Right lobe of liver (tissue), 6 donors: Measurements from ENCODE around the gene PLXNA2. TPM values are rescaled to one million over a fixed set of nuclear protein-coding genes. Genes with fewer than 3 reads are reported as not detected.
A peak's percentile ranks its signal among the peaks of the same experiment; 100 is the strongest.

ENCODE experiments used
- ATAC-seq, 4 donors: fragments of 200-7000 bp; cut with Tn5 transposase; one replicate each; pipeline ENCODE4 v1.9.1; 2020; ENCODE audit warnings: mild to moderate bottlenecking in 4 of 4, moderate library complexity in 4 of 4
- DNase-seq, 3 donors: peaks; one replicate each; pipeline ENCODE4 v3.0.0-alpha.2; 2020
- H3K27ac ChIP-seq, 3 donors: fragments of 200-600 bp; one replicate each; pipeline ENCODE4 v1.8.0; 2022
- H3K27me3 ChIP-seq, 2 donors: fragments of 200-600 bp; one replicate each; pipeline ENCODE4 v1.8.0; 2022
- H3K36me3 ChIP-seq, 4 donors: fragments of 200-600 bp; sonication (generic) in 1 of 4; one replicate each; pipeline versions ENCODE4 v1.5.1 to v1.8.0; 2017 to 2022; ENCODE audit warnings: control low read depth in 1 of 4
- H3K4me1 ChIP-seq, 4 donors: fragments of 200-600 bp; sonication (generic) in 1 of 4; one replicate each; pipeline versions ENCODE4 v1.5.1 to v1.8.0; 2017 to 2022; ENCODE audit warnings: control low read depth in 1 of 4
- H3K4me3 ChIP-seq, 3 donors: fragments of 200-600 bp; one replicate each; pipeline ENCODE4 v1.8.0; 2022
- H3K9me3 ChIP-seq, 4 donors: fragments of 200-600 bp; sonication (generic) in 1 of 4; one replicate each; pipeline versions ENCODE4 v1.5.1 to v1.8.0; 2017 to 2022; ENCODE audit warnings: control low read depth in 1 of 4
- CTCF ChIP-seq, 4 donors: fragments of 200-600 bp in 3 of 4; fragments of 450-650 bp in 1 of 4; IDR thresholded peaks; one replicate each; pipeline versions ENCODE4 v1.5.1 to v1.8.0; 2016 to 2022; ENCODE audit warnings: antibody characterized with exemption in 4 of 4, mild to moderate bottlenecking in 2 of 4
- POLR2A ChIP-seq: fragments of 450-650 bp; IDR thresholded peaks from one replicate; pipeline ENCODE4 v1.6.1; 2017; ENCODE audit warnings: antibody characterized with exemption, mild to moderate bottlenecking
- WGBS: methylation state at CpG from one replicate; pipeline ENCODE4 v1.1.6; 2018; ENCODE audit warnings: low coverage, low lambda C conversion rate; ENCODE audit not compliant: insufficient coverage; ENCODE audit errors: missing lambda C conversion rate; 5-methylcytosine and 5-hydroxymethylcytosine counted together
- intact Hi-C, 2 donors: fragments of 100-400 bp; cut with DNase I; formaldehyde crosslinking; loops; one replicate each; pipeline versions ENCODE4 v1.11.2 to v1.14.1; 2022
- total RNA-seq, 6 experiments: library from RNA; depleted of rRNA in 2 of 6; stranded (reverse); fragments of >200 nt in 2 of 6; fragmentation: NEBNext Ultra II Directional in 3 of 6; extraction: Animal tissue kit (Norgen Biotek cat#: 25700) in 3 of 6; gene quantifications; one replicate each; pipeline versions ENCODE4 v1.1.0 to v1.2.4, GENCODE V29; 2016 to 2023
- donor health status: DM: no; HTN: yes; CAD: no.
- donor health status: DM: no; HTN: no; CAD: no.
- donor health status: DM: no; HTN: no; CAD: no.
- donor health status: DM: no; HTN: yes; CAD: no.
- donor health status: DM: no; HTN: yes; CAD: no.

The PLXNA2 gene
- total RNA-seq, 6 experiments from 2014 or later = 5.6 to 20.8 (median 9.3) TPM

GRCh38 chr1:208261874-208262273 is 17.7 kb upstream of the PLXNA2 start:
- ATAC-seq (no peak), DNase-seq (no peak)
- no peak for TF ChIP-seq CTCF (IDR thresholded peaks at IDR 0.05)
- TF ChIP-seq POLR2A = no peak
- H3K9me3 ChIP-seq = no peaks in the 10 kb centered on the region
- intact Hi-C loops = no loop called here
- WGBS = 70% methylated on average over 4 of the region's 4 CpGs
- no peaks in the 10 kb centered on the region for H3K27me3 ChIP-seq
- H3K27ac ChIP-seq = no peak overlapping the region
- no peaks in the 10 kb centered on the region for H3K36me3 ChIP-seq
- H3K4me1 ChIP-seq = peaks cover 0 to 15% (median 5%) of the 10 kb centered on the region in 4 donors
- no peak overlapping the region for H3K4me3 ChIP-seq

- Histone ChIP-seq H3K27me3 (no peaks in the 10 kb centered on the region), H3K9me3 (no peaks in the 10 kb centered on the region), H3K4me1 (peaks cover 0 to under 1% (median 0%) of the 10 kb centered on the region in 4 donors), H3K4me3 (no peak overlapping the region), H3K27ac (no peak overlapping the region), H3K36me3 (no peaks in the 10 kb centered on the region)
- intact Hi-C loops = no loop called here
- no peak for DNase-seq
- ATAC-seq = peak in 1 of 4 donors; percentile 36
- WGBS = 94% methylated on average over 2 of the region's 3 CpGs
- TF ChIP-seq CTCF (IDR thresholded peaks at IDR 0.05) = no peak
- TF ChIP-seq POLR2A = no peak
These were observed 14.1 kb upstream of the PLXNA2 start for GRCh38 chr1:208258277-208258676.

- peaks cover 0 to 6% (median 2%) of the 10 kb centered on the region in 4 donors for H3K4me1 ChIP-seq
- no peak overlapping the region for H3K27ac ChIP-seq
- DNase-seq = no peak
- H3K36me3 ChIP-seq = no peaks in the 10 kb centered on the region
- no peaks in the 10 kb centered on the region for H3K9me3 ChIP-seq
- intact Hi-C loops = no loop called here
- H3K4me3 ChIP-seq = no peak overlapping the region
- ATAC-seq = no peak
- no peaks in the 10 kb centered on the region for H3K27me3 ChIP-seq
- TF ChIP-seq CTCF (IDR thresholded peaks at IDR 0.05) (no peak), POLR2A (no peak)
- WGBS = 85% methylated on average over 6 of the region's 6 CpGs
These were observed 13.2 kb upstream of the PLXNA2 start for GRCh38 chr1:208257351-208257750.

GRCh38 chr1:208256556-208256955 is 12.4 kb upstream of the PLXNA2 start:
- Histone ChIP-seq H3K27ac (no peak overlapping the region), H3K27me3 (no peaks in the 10 kb centered on the region), H3K9me3 (no peaks in the 10 kb centered on the region), H3K4me1 (peaks cover 0 to 13% (median 6%) of the 10 kb centered on the region in 4 donors), H3K36me3 (no peaks in the 10 kb centered on the region), H3K4me3 (no peak overlapping the region)
- WGBS = 96% methylated on average over 5 of the region's 7 CpGs
- DNase-seq = no peak
- intact Hi-C loops = no loop called here
- no peak for TF ChIP-seq POLR2A
- TF ChIP-seq CTCF (IDR thresholded peaks at IDR 0.05) = no peak
- no peak for ATAC-seq

- 80% methylated on average over 1 of the region's 1 CpG for WGBS
- Histone ChIP-seq H3K9me3 (no peaks in the 10 kb centered on the region), H3K27me3 (no peaks in the 10 kb centered on the region), H3K27ac (no peak overlapping the region), H3K4me1 (peaks cover 0 to 18% (median 8%) of the 10 kb centered on the region in 4 donors), H3K36me3 (no peaks in the 10 kb centered on the region), H3K4me3 (no peak overlapping the region)
- DNase-seq = no peak
- ATAC-seq = no peak
- intact Hi-C loops = no loop called here
- TF ChIP-seq POLR2A (no peak), CTCF (IDR thresholded peaks at IDR 0.05) (no peak)
These were observed 11.9 kb upstream of the PLXNA2 start for GRCh38 chr1:208256091-208256490.
